GM12891 (cell line): Measurements from ENCODE around the gene NPY2R.

ENCODE experiments used
- PAX5 ChIP-seq: IDR thresholded peaks from 2 replicates; pipeline ENCODE4 v1.6.1; 2011; ENCODE audit warnings: low read length, moderate library complexity, mild to moderate bottlenecking; ENCODE audit not compliant: insufficient read depth, severe bottlenecking
- POLR2A ChIP-seq: IDR thresholded peaks from 2 replicates; pipeline ENCODE4 v1.6.1; 2011; ENCODE audit warnings: low read depth, low read length, control low read depth
- POLR2AphosphoS5 ChIP-seq: IDR thresholded peaks from 2 replicates; pipeline ENCODE4 v1.6.1; 2011; ENCODE audit warnings: low read depth, low read length, control low read depth
- POU2F2 ChIP-seq: IDR thresholded peaks from 2 replicates; pipeline ENCODE4 v1.6.1; 2011; ENCODE audit warnings: low read depth, mild to moderate bottlenecking, control low read depth, low read length, moderate library complexity
- SPI1 ChIP-seq: IDR thresholded peaks from 2 replicates; pipeline ENCODE4 v1.6.1; 2011; ENCODE audit warnings: low read depth, low read length, control low read depth
- TAF1 ChIP-seq: IDR thresholded peaks from 2 replicates; pipeline ENCODE4 v1.6.1; 2011; ENCODE audit warnings: low read depth, low read length, control low read depth

GRCh38 chr4:155207534-155208257 is 740 bp upstream of the NPY2R start:
- TF ChIP-seq POLR2AphosphoS5 (no peak), POLR2A (no peak), SPI1 (no peak), TAF1 (no peak), POU2F2 (no peak), PAX5 (no peak)
